ENCODE results near the gene CENPH.
"Not testable (repeated sequence)": the region's sequence is repeated elsewhere in the genome, so short reads cannot be mapped to it uniquely, and the experiment has no call there.

DNA sequence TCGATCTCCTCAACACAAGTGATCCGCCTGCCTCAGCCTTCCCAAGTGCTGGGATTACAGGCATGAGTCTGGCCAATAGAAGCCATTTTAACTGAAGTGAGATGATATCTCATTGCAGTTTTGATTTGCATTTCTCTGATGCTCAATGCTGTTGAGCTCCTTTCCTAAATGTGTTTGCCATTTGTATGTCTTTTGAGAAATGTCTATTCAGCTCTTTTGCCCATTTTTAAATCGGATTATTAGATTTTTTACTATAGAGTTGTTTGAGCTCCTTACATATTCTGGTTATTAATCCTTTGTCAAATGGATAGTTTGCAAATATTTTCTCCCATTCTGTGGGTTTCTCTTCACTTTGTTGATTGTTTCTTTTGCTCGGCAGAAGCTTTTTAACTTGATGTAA, 49.1 kb upstream of the CENPH start:
- TF ChIP-seq POLR2A (IDR thresholded peaks at IDR 0.05; ENCODE audit: low read depth, low read length); TAF1 (IDR thresholded peaks at IDR 0.05; ENCODE audit: borderline replicate concordance, low read depth, low read length): not testable (repeated sequence)

Data from GM12892 (cell line).